GDM1 (cell line): Measurements from ENCODE around the gene LKAAEAR1.
"Not testable (repeated sequence)": the region's sequence is repeated elsewhere in the genome, so short reads cannot be mapped to it uniquely, and the experiment has no call there.

Experiments
- DNase-seq: peaks from one replicate; lab custom pipeline; 2025; lab: John Stamatoyannopoulos, UW

Gene LKAAEAR1

DNA sequence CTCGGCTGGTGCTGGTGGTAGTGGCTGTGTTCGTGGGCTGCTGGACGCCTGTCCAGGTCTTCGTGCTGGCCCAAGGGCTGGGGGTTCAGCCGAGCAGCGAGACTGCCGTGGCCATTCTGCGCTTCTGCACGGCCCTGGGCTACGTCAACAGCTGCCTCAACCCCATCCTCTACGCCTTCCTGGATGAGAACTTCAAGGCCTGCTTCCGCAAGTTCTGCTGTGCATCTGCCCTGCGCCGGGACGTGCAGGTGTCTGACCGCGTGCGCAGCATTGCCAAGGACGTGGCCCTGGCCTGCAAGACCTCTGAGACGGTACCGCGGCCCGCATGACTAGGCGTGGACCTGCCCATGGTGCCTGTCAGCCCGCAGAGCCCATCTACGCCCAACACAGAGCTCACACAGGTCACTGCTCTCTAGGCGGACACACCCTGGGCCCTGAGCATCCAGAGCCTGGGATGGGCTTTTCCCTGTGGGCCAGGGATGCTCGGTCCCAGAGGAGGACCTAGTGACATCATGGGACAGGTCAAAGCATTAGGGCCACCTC, 14.3 kb upstream of the LKAAEAR1 start:
- DNase-seq, result no peak

- DNase-seq, result no peak
These were observed 12.3 kb upstream of the LKAAEAR1 start for GRCh38 chr20:64096535-64096934.

- no peak for DNase-seq
These were observed 11.7 kb upstream of the LKAAEAR1 start for GRCh38 chr20:64095927-64096326.

DNA sequence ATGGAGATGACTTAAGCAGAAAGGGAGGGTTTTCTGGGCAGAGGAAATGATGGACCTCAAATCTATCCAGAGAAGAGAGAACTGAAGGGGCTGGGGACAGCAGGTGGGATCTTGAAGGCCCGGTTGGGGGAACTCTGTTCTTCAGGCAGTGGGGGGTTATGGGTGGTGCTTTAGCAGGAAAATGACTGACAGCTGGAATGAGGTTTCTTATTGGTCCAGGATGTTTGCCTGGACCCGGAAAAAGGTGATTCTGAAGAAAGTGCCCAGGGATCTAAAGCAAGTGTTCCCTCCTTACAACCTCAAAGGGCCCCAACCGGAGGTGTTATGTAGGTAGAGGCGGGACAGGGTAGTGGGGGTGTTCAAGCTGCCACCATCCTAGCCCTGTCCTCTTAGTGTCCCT, 11.3 kb upstream of the LKAAEAR1 start:
- no peak for DNase-seq

DNA sequence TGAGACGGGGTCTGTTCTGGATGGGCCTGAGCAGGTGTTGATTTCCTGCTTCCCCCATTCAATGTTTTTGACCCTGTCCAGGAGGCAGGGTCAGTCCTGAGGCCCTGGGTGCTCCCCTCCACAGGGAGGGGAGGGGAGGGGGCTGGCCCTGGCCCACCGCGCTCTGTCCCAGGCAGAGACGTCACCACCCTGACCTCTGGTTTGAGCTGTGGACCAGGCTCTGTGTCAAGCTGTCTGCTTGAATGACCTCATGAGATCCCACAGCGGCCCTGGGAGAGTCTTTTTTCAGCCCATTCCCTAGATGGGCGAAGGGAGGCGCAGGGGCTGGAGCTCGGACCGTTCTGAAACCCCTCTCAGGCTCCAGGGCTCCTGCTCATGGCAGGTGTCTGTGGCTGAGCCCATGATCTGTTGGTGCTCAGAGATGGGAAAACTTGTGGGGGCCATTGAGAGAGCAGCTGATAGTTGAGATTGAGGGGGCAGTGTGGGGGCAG, 8.9 kb upstream of the LKAAEAR1 start:
- DNase-seq, result no peak

- DNase-seq, result no peak
These were observed 8.2 kb upstream of the LKAAEAR1 start for GRCh38 chr20:64092258-64093012.

- no peak for DNase-seq
These were observed 7.6 kb upstream of the LKAAEAR1 start for GRCh38 chr20:64091770-64092169.

GRCh38 chr20:64091340-64091739, 7.1 kb upstream of the LKAAEAR1 start:
- no peak for DNase-seq

GRCh38 chr20:64090165-64090564, 6.0 kb upstream of the LKAAEAR1 start:
- no peak for DNase-seq

DNA sequence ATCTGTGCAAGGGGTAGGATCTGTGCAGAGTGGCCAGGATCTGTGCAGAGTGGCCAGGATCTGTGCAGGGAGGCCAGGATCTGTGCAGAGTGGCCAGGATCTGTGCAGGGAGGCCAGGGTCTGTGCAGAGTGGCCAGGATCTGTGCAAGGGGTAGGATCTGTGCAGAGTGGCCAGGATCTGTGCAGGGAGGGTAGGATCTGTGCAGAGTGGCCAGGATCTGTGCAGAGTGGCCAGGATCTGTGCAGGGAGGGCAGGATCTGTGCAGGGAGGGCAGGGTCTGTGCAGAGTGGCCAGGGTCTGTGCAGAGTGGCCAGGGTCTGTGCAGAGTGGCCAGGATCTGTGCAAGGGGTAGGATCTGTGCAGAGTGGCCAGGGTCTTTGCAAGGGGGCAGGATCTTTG, 4.4 kb upstream of the LKAAEAR1 start:
- DNase-seq, result not testable (repeated sequence)

- DNase-seq, result not testable (repeated sequence)
These were observed 3.1 kb upstream of the LKAAEAR1 start for GRCh38 chr20:64087226-64087825.

GRCh38 chr20:64086801-64087200, 2.6 kb upstream of the LKAAEAR1 start:
- no peak for DNase-seq

DNA sequence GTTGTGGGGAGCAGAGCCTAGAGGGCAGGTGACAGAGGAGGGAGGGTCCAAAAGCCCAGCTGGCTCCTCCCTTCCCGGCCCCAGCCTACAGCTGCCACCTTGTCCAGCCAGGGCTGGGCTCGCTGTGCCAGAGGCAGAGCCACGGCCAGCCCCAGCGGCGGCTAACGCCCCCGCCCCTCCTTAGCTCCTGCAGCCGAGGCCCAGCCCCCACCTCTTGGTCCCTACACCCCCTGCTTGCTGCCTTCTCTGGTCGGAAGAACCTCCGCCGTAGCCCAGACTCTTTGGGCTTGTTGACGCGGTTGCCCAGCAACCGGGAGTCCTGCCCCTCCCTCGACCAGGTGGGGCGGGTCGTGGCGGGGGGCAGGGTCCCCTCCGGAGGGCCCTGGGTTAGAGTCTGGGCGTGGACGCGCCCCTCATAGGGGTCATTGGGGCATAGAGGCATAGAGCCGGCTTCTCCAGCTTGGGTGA, 521 bp upstream of the LKAAEAR1 start:
- DNase-seq, result no peak

GRCh38 chr20:64083378-64083803, 807 bp downstream of the LKAAEAR1 start:
- DNase-seq, result peak; percentile 88

DNA sequence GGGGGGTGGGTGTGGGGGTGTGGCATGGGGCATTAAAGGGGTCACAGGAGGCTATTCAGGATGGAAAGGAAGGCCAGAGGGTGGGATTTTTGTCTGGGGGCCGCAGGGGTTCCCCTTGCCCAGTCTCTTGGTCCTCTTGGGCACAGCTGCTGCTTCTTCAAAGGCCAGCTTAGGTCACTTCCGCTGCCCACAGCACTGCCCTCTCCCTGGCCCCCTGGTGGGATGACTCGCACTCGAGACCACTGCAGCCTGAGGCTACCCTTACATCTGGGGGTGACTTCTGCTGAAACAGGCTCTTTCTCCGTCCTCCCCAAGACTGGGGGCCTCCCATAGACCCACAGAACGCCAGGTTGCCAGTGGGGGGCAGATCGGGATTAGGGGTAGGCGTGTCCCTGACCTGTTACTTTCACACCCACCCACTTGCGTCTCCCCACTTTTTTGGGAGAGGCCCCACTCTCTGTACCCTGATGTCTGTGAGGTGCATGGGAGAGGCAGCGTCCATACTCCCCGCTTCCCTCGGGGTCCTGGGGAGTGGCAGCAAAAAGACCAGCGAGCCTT, 1.3 kb downstream of the LKAAEAR1 start:
- DNase-seq, result no peak

GRCh38 chr20:64082126-64082731, 2.0 kb downstream of the LKAAEAR1 start:
- peak; percentile 55 for DNase-seq

GRCh38 chr20:64081624-64081964, 2.6 kb downstream of the LKAAEAR1 start:
- no peak for DNase-seq

- no peak for DNase-seq
These were observed 3.2 kb downstream of the LKAAEAR1 start for GRCh38 chr20:64080813-64081623.

DNA sequence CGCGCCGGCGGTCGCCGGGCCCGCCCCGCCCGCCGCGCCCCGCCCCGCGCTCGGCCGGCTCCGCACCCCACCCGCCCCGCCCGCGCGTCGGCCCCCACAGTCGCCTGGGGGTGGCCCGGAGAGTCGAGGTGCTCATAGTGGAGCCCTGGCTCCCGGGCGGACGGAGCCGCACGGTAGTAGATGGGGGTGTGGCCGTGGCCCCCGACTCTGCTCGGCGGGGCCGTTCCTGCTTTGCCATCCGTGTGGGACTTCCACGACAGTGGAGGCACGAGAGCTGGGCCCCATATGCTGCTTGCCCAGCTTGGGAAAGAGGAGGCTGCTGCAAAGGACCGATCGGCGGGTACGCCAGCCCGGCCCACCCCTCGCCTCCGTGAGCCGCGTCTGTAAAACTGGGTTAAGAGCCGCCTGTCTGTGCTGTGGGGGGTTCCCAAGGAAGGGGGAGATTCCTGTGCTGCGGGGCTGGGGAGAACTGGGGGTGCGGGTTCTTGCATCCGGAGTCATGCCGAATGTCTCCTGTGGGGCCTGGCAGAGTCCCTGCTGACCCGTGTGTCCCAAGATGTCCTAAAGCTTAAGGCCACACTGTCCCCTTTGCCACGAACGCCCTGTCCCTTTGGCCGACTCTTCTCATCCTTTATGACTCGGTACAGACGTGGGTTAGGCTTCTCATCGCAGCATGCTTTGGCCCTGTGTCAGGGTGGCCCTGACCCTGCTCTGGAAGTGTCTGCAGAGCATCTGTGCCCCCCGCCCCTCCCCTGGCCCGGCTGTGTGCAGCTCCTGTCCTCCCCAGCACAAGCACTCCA, 4.0 kb downstream of the LKAAEAR1 start, which contains the start of gene OPRL1:
OPRL1 (plus strand) TSS at position 70 of the 800 bp plus-strand sequence. CDS start 12,639 bp downstream, outside the sequence.
- DNase-seq, result no peak

DNA sequence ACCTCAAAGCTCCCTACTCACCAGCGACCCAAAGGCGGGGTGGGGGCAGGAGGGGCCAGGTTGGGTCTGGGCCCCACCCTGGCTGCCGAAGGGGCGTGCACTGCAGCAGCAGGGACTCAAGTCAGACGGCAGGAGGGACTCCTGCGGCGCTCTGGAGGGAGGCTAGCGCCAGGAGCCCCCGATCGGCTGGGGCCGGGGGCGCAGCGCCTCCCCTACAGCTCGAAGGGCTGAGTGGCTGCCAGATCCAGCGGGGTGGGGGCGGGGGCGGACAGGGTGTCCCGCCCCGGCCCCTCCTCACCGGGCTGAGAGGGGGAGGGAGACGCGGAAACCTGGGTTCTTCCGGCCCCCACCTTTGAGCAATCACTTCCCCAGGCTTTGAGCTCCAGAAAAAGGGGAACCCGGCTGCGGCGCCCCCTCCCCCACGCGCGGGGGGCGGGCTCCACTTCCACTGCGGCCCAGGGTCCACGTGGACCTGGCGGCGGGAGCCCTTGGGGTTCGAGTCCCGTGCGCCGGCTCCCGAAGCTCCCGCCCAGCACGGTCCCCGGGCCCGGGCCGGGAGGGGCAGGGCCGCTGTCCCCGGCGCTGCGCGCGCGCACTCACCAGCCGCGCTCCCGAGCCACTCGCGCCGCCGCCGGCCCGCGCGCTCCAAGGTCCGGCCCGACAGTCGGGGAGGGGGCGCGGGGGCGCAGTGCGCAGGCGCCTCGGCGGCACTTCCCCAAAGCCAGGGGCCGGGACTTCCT, 4.8 kb downstream of the LKAAEAR1 start, which contains the start of gene RGS19:
RGS19 (minus strand) TSS at position 246 of the 740 bp plus-strand sequence. CDS start 2,632 bp downstream, outside the sequence.
- peak; percentile 95 for DNase-seq
